Fibroblast of lung (primary cell): Measurements from ENCODE around the gene HCCS. TPM values are rescaled to one million over a fixed set of nuclear protein-coding genes. Genes with fewer than 3 reads are reported as not detected.

Source experiments
- DNase-seq, 2 donors: peaks; one replicate each; pipeline versions ENCODE4 v3.0.0 to v3.0.0-alpha.2; 2010; ENCODE audit warnings: low read depth in 2 of 2
- H2AFZ ChIP-seq: 2 replicates; pipeline ENCODE4 v1.5.1; 2012; ENCODE audit warnings: low read length, control low read depth, inconsistent platforms
- H3K27ac ChIP-seq: 2 replicates; pipeline ENCODE4 v1.5.1; 2011; ENCODE audit warnings: low read length, control low read depth; ENCODE audit not compliant: insufficient read depth
- H3K27me3 ChIP-seq: 2 replicates; pipeline ENCODE4 v1.5.1; 2011; ENCODE audit warnings: mild to moderate bottlenecking, low read length; ENCODE audit not compliant: control insufficient read depth, insufficient read depth
- H3K36me3 ChIP-seq: 2 replicates; pipeline ENCODE4 v1.5.1; 2011; ENCODE audit warnings: low read length; ENCODE audit not compliant: control insufficient read depth, insufficient read depth
- H3K4me1 ChIP-seq: 2 replicates; pipeline ENCODE4 v1.5.1; 2011; ENCODE audit warnings: low read length; ENCODE audit not compliant: control insufficient read depth, insufficient read depth; ENCODE audit errors: extremely low read depth
- H3K4me2 ChIP-seq: 2 replicates; pipeline ENCODE4 v1.5.1; 2011; ENCODE audit warnings: low read length, control low read depth; ENCODE audit not compliant: insufficient read depth; ENCODE audit errors: extremely low read depth
- H3K4me3 ChIP-seq, 4 experiments: fragments of 200-600 bp in 1 of 4; sonication (generic) in 1 of 4; replicated peaks in 1 of 4; 2 replicates each; pipeline ENCODE4 v1.5.1; 2011 to 2016; ENCODE audit warnings: low read length in 4 of 4, low read depth in 3 of 4, mild to moderate bottlenecking in 3 of 4, control low read depth in 2 of 4, inconsistent platforms in 1 of 4, mixed read lengths in 1 of 4; ENCODE audit not compliant: insufficient read depth in 1 of 4; ENCODE audit errors: control extremely low read depth in 1 of 4
- H3K79me2 ChIP-seq: 2 replicates; pipeline ENCODE4 v1.5.1; 2012; ENCODE audit warnings: mild to moderate bottlenecking, low read length, inconsistent platforms; ENCODE audit not compliant: control insufficient read depth, insufficient read depth
- H3K9ac ChIP-seq: 2 replicates; pipeline ENCODE4 v1.5.1; 2011; ENCODE audit warnings: mild to moderate bottlenecking, low read length, control low read depth; ENCODE audit not compliant: insufficient read depth
- H3K9me3 ChIP-seq: 2 replicates; pipeline ENCODE4 v1.5.1; 2012; ENCODE audit warnings: low read depth, low read length; ENCODE audit not compliant: control insufficient read depth, insufficient read depth
- H4K20me1 ChIP-seq: 2 replicates; pipeline ENCODE4 v1.5.1; 2011; ENCODE audit warnings: low read length; ENCODE audit not compliant: control insufficient read depth, insufficient read depth; ENCODE audit errors: extremely low read depth
- CTCF ChIP-seq, 2 donors: IDR thresholded peaks in 1 of 2; conservative IDR thresholded peaks in 1 of 2; 1 replicate in 1 of 2; 2 replicates in 1 of 2; pipeline ENCODE4 v1.5.1; 2011 to 2012; ENCODE audit warnings: low read length in 2 of 2, control low read depth in 1 of 2, inconsistent platforms in 1 of 2, low read depth in 1 of 2, mild to moderate bottlenecking in 1 of 2
- EZH2 ChIP-seq: IDR thresholded peaks from 2 replicates; pipeline ENCODE4 v1.5.1; 2012; ENCODE audit warnings: low read length, control low read depth, mild to moderate bottlenecking; ENCODE audit errors: missing control alignments
- polyA plus RNA-seq, 2 donors: library from polyadenylated mRNA; depleted of rRNA in 1 of 2; stranded (reverse) in 1 of 2; unstranded in 1 of 2; fragments of >200 nt; gene quantifications; 2 replicates each; pipeline ENCODE4 v1.2.1, GENCODE V29; 2011 to 2012; ENCODE audit warnings: missing spikeins in 1 of 2
- total RNA-seq: library from RNA; depleted of rRNA; stranded (reverse); fragments of >200 nt; gene quantifications from 2 replicates; pipeline ENCODE4 v1.2.1, GENCODE V29; 2014

Gene HCCS
- total and polyA plus RNA-seq, 2 donors (not counting 1 experiment from before 2014, with no cell fraction given), result 22.0 to 38.3 TPM

GRCh38 chrX:11066812-11067211 is 44.3 kb upstream of the HCCS start:
- TF ChIP-seq CTCF (conservative IDR thresholded peaks at IDR 0.05 in 1 of 2, IDR thresholded peaks at IDR 0.05 in 1 of 2; ENCODE audit: low read depth in 1 of 2, low read length in 2 of 2), result no peak
- no peak for TF ChIP-seq EZH2
- DNase-seq, result no peak
- H4K20me1 ChIP-seq, result no peaks in the 10 kb centered on the region

DNA sequence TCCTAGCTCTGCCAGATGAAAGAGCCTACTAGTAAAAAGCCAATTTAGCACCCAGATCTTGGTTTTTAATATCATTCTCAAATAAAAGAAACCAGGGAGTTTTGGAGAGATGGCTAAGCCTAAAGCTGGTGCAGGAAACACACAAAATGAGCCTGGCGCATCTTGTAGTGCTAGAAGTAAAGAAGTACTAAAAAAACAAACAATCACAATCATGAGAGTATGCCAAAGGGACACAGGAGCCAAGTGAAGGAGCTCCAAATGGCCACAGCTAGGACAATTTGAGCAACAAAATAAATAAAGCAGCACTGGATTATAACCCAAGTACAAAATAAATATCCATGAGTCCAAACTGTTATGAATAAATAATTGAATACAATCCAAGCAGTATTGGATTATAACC is 37.8 kb upstream of the HCCS start:
- H3K9me3 ChIP-seq, result no peaks in the 10 kb centered on the region
- H3K4me3 ChIP-seq, result no peak overlapping the region
- H2AFZ ChIP-seq, result no peak overlapping the region
- no peaks in the 10 kb centered on the region for H3K27me3 ChIP-seq
- H3K4me2 ChIP-seq, result no peak overlapping the region
- no peaks in the 10 kb centered on the region for H3K4me1 ChIP-seq
- no peak for TF ChIP-seq CTCF (conservative IDR thresholded peaks at IDR 0.05 in 1 of 2, IDR thresholded peaks at IDR 0.05 in 1 of 2; ENCODE audit: low read depth in 1 of 2, low read length in 2 of 2)
- no peak for TF ChIP-seq EZH2
- no peaks in the 10 kb centered on the region for H3K36me3 ChIP-seq
- no peak overlapping the region for H3K27ac ChIP-seq
- H3K79me2 ChIP-seq, result no peaks in the 10 kb centered on the region
- DNase-seq, result no peak
- H4K20me1 ChIP-seq, result no peaks in the 10 kb centered on the region
- H3K9ac ChIP-seq, result no peak overlapping the region

More at GRCh38 chrX:11066812-11067211, 44.3 kb upstream of the HCCS start:
- Histone ChIP-seq H3K4me3 (no peak overlapping the region), H3K36me3 (no peaks in the 10 kb centered on the region), H2AFZ (no peak overlapping the region), H3K9me3 (no peaks in the 10 kb centered on the region), H3K79me2 (no peaks in the 10 kb centered on the region), H3K4me1 (no peaks in the 10 kb centered on the region), H3K27ac (no peak overlapping the region), H3K27me3 (no peaks in the 10 kb centered on the region), H3K9ac (no peak overlapping the region), H3K4me2 (no peak overlapping the region)

DNA sequence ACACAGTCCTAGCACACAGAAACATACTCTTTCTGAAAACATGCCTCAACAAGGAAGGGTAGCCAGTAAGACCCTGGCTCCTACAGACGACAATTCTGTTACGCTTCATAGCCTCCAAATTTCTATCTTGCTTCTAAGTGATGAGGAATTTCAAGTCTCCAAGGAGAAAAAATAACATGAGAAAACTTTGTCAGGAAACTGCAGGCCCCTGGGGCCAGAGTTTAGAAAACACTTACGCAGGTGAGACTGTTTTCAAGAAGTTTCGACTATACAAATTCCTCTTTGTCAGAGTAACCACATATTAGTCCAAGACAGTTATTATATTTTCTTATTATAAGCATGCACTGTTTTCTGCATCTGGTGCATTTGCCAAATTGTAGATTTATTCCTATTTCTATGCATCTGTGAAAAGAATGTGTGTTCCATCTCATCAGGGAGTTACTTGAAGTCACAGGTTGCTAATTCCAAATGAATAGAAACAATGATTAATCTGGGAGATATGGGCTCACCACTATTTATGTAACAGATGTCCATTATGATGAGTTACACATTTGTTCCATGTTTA is 30.3 kb upstream of the HCCS start:
- Histone ChIP-seq H3K27ac (no peak overlapping the region), H3K9me3 (no peaks in the 10 kb centered on the region), H3K4me1 (no peaks in the 10 kb centered on the region), H4K20me1 (no peaks in the 10 kb centered on the region), H3K36me3 (no peaks in the 10 kb centered on the region), H3K4me2 (no peak overlapping the region), H3K79me2 (no peaks in the 10 kb centered on the region), H2AFZ (no peak overlapping the region), H3K9ac (no peak overlapping the region), H3K27me3 (no peaks in the 10 kb centered on the region), H3K4me3 (no peak overlapping the region)
- no peak for TF ChIP-seq CTCF (conservative IDR thresholded peaks at IDR 0.05 in 1 of 2, IDR thresholded peaks at IDR 0.05 in 1 of 2; ENCODE audit: low read depth in 1 of 2, low read length in 2 of 2)
- TF ChIP-seq EZH2, result no peak
- no peak for DNase-seq
